Measurements from ENCODE around the gene DUSP12. TPM values are rescaled to one million over a fixed set of nuclear protein-coding genes. Genes with fewer than 3 reads are reported as not detected.

DUSP12 gene
- total and polyA plus RNA-seq, 9 of the 15 experiments (the other 6 are each of a cell fraction or from before 2014, with no cell fraction given): 10.4 to 81.4 (median 43.6) TPM

- TF ChIP-seq RREB1 (CRISPR knock-in tag; IDR thresholded peaks at IDR 0.05) (no peak), PTBP1 (IDR thresholded peaks at IDR 0.05; ENCODE audit: low read depth, low read length) (no peak), KHSRP (IDR thresholded peaks at IDR 0.05) (no peak), EP300 (IDR thresholded peaks at IDR 0.05; ENCODE audit: low read length) (no peak), HNRNPUL1 (IDR thresholded peaks at IDR 0.05; ENCODE audit: low read length) (no peak), ZNF197 (CRISPR knock-in tag; IDR thresholded peaks at IDR 0.05; ENCODE audit: low read depth) (no peak), HNRNPH1 (optimal IDR thresholded peaks at IDR 0.05; ENCODE audit: low read depth, low read length) (no peak), MTA2 (IDR thresholded peaks at IDR 0.05; ENCODE audit: low read depth) (no peak), HDGF (IDR thresholded peaks at IDR 0.05) (no peak), ZZZ3 (IDR thresholded peaks at IDR 0.05) (no peak), ESRRB (CRISPR knock-in tag; IDR thresholded peaks at IDR 0.05; ENCODE audit: borderline replicate concordance) (no peak), EP400 (IDR thresholded peaks at IDR 0.05) (no peak; the same call in 1 of the 2 replicates), NR1H2 (CRISPR knock-in tag; IDR thresholded peaks at IDR 0.05) (no peak), ZNF347 (CRISPR knock-in tag; IDR thresholded peaks at IDR 0.05; ENCODE audit: low read depth) (no peak), ZBED1 (IDR thresholded peaks at IDR 0.05) (no peak), E2F1 (CRISPR knock-in tag; IDR thresholded peaks at IDR 0.05) (no peak), BMI1 (IDR thresholded peaks at IDR 0.05; ENCODE audit: low read length) (no peak), DACH1 (IDR thresholded peaks at IDR 0.05; ENCODE audit: partially characterized antibody) (no peak), ZNF140 (CRISPR knock-in tag; IDR thresholded peaks at IDR 0.05) (no peak), ZBTB5 (IDR thresholded peaks at IDR 0.05) (no peak), ZNF253 (CRISPR knock-in tag; conservative IDR thresholded peaks at IDR 0.05) (no peak), TEAD2 (tag; IDR thresholded peaks at IDR 0.05) (no peak)
Observed at GRCh38 chr1:161727256-161727924, 22.2 kb upstream of the DUSP12 start (continued).
